Psoas muscle (tissue), 8 donors: Measurements from ENCODE around the gene RANBP3L. TPM values are rescaled to one million over a fixed set of nuclear protein-coding genes. Genes with fewer than 3 reads are reported as not detected.
A peak's percentile ranks its signal among the peaks of the same experiment; 100 is the strongest.

ENCODE experiments used
- ATAC-seq, 4 donors: fragments of 200-7000 bp; cut with Tn5 transposase; one replicate each; pipeline ENCODE4 v1.9.1; 2020; ENCODE audit warnings: moderate library complexity in 3 of 4, mild to moderate bottlenecking in 2 of 4
- DNase-seq, 2 donors: peaks; one replicate each; pipeline ENCODE4 v3.0.0-alpha.2; 2020
- H3K27ac ChIP-seq: fragments of 200-600 bp; one replicate; pipeline ENCODE4 v1.8.0; 2022
- H3K27me3 ChIP-seq, 3 donors: fragments of 200-600 bp in 1 of 3; one replicate each; pipeline versions ENCODE4 v1.6.1 to v1.8.0; 2013 to 2022; ENCODE audit warnings: low read length in 2 of 3, mild to moderate bottlenecking in 2 of 3, moderate library complexity in 1 of 3; ENCODE audit not compliant: insufficient read depth in 3 of 3
- H3K36me3 ChIP-seq, 2 donors: fragments of 200-600 bp in 1 of 2; one replicate each; pipeline versions ENCODE4 v1.6.1 to v1.8.0; 2013 to 2022; ENCODE audit warnings: low read depth in 1 of 2, mild to moderate bottlenecking in 1 of 2, moderate library complexity in 1 of 2; ENCODE audit not compliant: insufficient read depth in 1 of 2
- H3K4me1 ChIP-seq: fragments of 200-600 bp; one replicate; pipeline ENCODE4 v1.8.0; 2022
- H3K4me3 ChIP-seq: fragments of 200-600 bp; one replicate; pipeline ENCODE4 v1.8.0; 2022; ENCODE audit warnings: mild to moderate bottlenecking
- H3K9me3 ChIP-seq: fragments of 200-600 bp; one replicate; pipeline ENCODE4 v1.8.0; 2022
- CTCF ChIP-seq: fragments of 200-600 bp; IDR thresholded peaks from one replicate; pipeline ENCODE4 v1.8.0; 2022; ENCODE audit warnings: antibody characterized with exemption
- WGBS, 3 donors: extraction: QIAGEN DNeasy Blood & Tissue Kit; methylation state at CpG; one replicate each; pipeline versions ENCODE4 v1.1.6 to v1.1.7; 2013; 5-methylcytosine and 5-hydroxymethylcytosine counted together
- intact Hi-C, 2 donors: fragments of 100-400 bp; cut with DNase I; formaldehyde crosslinking; loops; one replicate each; pipeline versions ENCODE4 v1.11.0 to v1.14.2; 2022
- polyA plus RNA-seq, 3 donors: library from polyadenylated mRNA; stranded (reverse); fragments of 200-250 nt; gene quantifications; one replicate each; pipeline ENCODE4 v1.2.3, GENCODE V29; 2013
- total RNA-seq, 4 donors: library from RNA; stranded (reverse); fragmentation: NEBNext Ultra II Directional in 2 of 4; extraction: Animal tissue kit (Norgen Biotek cat#: 25700) in 2 of 4; gene quantifications; one replicate each; pipeline versions ENCODE4 v1.2.1 to v1.2.4, GENCODE V29; 2021 to 2023
- donor health status: healthy with polysubstance abuse.
- donor health status: DM: no; HTN: no; CAD: no; lungs with moderate emphysema.
- donor health status: Bipolar disorder and iron deficiency.
- donor health status: healthy.
- donor health status: DM: yes; HTN: yes; CAD: no.
- donor health status: DM: no; HTN: no; CAD: no.
- donor health status: DM: no; HTN: no; CAD: no.
- donor health status: DM: yes; HTN: yes; CAD: no.

RANBP3L gene
- total and polyA plus RNA-seq, 7 donors, result 0.04 to 0.58 (median 0.17) TPM; not detected in 2

GRCh38 chr5:36304095-36304805 is 2.5 kb upstream of the RANBP3L start:
- no peak overlapping the region for H3K27ac ChIP-seq
- no peaks in the 10 kb centered on the region for H3K9me3 ChIP-seq
- H3K4me1 ChIP-seq, result peaks cover 27% of the 10 kb centered on the region
- H3K36me3 ChIP-seq, result no peaks in the 10 kb centered on the region
- TF ChIP-seq CTCF, result no peak
- DNase-seq (no peak), ATAC-seq (no peak)
- intact Hi-C loops, result loop anchor here (5.0 to 10.0 kb wide), 3 partner anchors 37 to 229 kb away; partner anchors contain the start of gene NADK2 (in 1 of the 2)
- H3K27me3 ChIP-seq, result no peaks in the 10 kb centered on the region
- WGBS, 3 donors, result 73 to 88% (median 80%) methylated on average over 7 of the region's 7 CpGs
- H3K4me3 ChIP-seq, result no peak overlapping the region

- Histone ChIP-seq H3K4me3 (peak overlapping the region; percentile 44), H3K4me1 (peaks cover 29% of the 10 kb centered on the region), H3K27me3 (no peaks in the 10 kb centered on the region), H3K27ac (no peak overlapping the region), H3K36me3 (no peaks in the 10 kb centered on the region), H3K9me3 (no peaks in the 10 kb centered on the region)
- no peak for ATAC-seq
- no peak for TF ChIP-seq CTCF
- intact Hi-C loops, result loop anchor here (5.0 to 10.0 kb wide), 3 partner anchors 34 to 226 kb away; partner anchors contain the start of gene NADK2 (in 1 of the 2)
- no peak for DNase-seq
- WGBS, 3 donors, result 35 to 56% (median 50%) methylated on average over 4 of the region's 4 CpGs
These were observed 668 bp downstream of the RANBP3L start for GRCh38 chr5:36300927-36301540.

- intact Hi-C loops, result loop anchor here (5.0 to 10.0 kb wide), 3 partner anchors 33 to 226 kb away; partner anchors contain the start of gene NADK2 (in 1 of the 2)
These were observed 1.3 kb downstream of the RANBP3L start for GRCh38 chr5:36300191-36300926.

DNA sequence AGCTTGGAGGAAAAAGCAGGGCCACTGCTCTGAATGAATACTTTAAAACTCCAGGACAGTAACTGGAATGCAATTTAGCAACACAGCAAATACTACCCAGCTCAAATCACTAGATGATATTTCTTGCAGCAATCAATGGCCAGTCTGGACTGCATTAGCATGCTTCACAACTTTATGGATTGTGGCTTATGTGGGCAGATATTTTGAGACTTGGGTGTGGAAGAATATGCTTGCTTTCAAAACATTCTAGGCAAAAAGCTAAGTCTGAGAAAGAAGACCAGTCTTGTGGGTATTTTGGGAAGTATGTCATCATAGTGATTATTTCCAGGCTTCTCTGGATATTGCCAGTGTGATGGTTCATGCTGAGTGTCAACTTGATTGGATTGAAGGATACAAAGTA is 3.1 kb downstream of the RANBP3L start:
- no peaks in the 10 kb centered on the region for H3K9me3 ChIP-seq
- H3K4me3 ChIP-seq, result no peak overlapping the region
- peaks cover 25% of the 10 kb centered on the region for H3K4me1 ChIP-seq
- DNase-seq, result no peak
- intact Hi-C loops, result no loop called here
- no peaks in the 10 kb centered on the region for H3K27me3 ChIP-seq
- H3K27ac ChIP-seq, result no peak overlapping the region
- H3K36me3 ChIP-seq, result no peaks in the 10 kb centered on the region
- no peak for TF ChIP-seq CTCF
- no peak for ATAC-seq

More at GRCh38 chr5:36300191-36300926, 1.3 kb downstream of the RANBP3L start:
- Histone ChIP-seq H3K4me3 (no peak overlapping the region), H3K9me3 (no peaks in the 10 kb centered on the region), H3K27me3 (no peaks in the 10 kb centered on the region), H3K36me3 (no peaks in the 10 kb centered on the region), H3K4me1 (peaks cover 25% of the 10 kb centered on the region), H3K27ac (no peak overlapping the region)
- DNase-seq (no peak), ATAC-seq (no peak)
- TF ChIP-seq CTCF, result no peak
- 42 to 68% (median 49%) methylated on average over 3 of the region's 3 CpGs for WGBS, 3 donors
